Endothelial cell of umbilical vein (primary cell): ENCODE measurements around the gene TREH. TPM values are rescaled to one million over a fixed set of nuclear protein-coding genes. Genes with fewer than 3 reads are reported as not detected.
A peak's percentile ranks its signal among the peaks of the same experiment; 100 is the strongest.

Experiments
- BruUV-seq: library from RNA; stranded (reverse); fragments of 400-500 nt; replicated peaks from 2 replicates; lab custom pipeline; 2021; lab: Mats Ljungman, UMichigan
- CTCF ChIA-PET: fragments of 300-600, 350-600 bp; sonication (Branson Sonifier 250); formaldehyde crosslinking; loops from one replicate; lab custom pipeline; 2021; ENCODE audit warnings: antibody characterized with exemption, inconsistent platforms; lab: Charles Lee
- POLR2A ChIA-PET: fragments of 300-600, 350-600 bp; sonication (Branson Sonifier 250); formaldehyde crosslinking; loops from one replicate; lab custom pipeline; 2021; ENCODE audit warnings: antibody characterized with exemption, inconsistent platforms; lab: Charles Lee
- DNase-seq: peaks from one replicate; pipeline ENCODE4 v3.0.0-alpha.2; 2011; ENCODE audit warnings: low read depth, low spot score
- FAIRE-seq: peaks from 2 replicates; lab custom pipeline; 2011; peaks lifted over from hg19 to GRCh38; lab: Jason Lieb, UNC
- H2AFZ ChIP-seq: 2 replicates; pipeline ENCODE4 v1.6.0; 2012; ENCODE audit warnings: low read depth, low read length, control low read depth, inconsistent platforms
- H3K27ac ChIP-seq: 2 replicates; pipeline ENCODE4 v1.5.1; 2011; ENCODE audit warnings: low read depth, mild to moderate bottlenecking, control low read depth, low read length, moderate library complexity; ENCODE audit not compliant: insufficient read depth
- H3K27me3 ChIP-seq, 2 experiments: 2 replicates each; pipeline versions ENCODE4 v1.6.0 to v1.6.1; 2011; ENCODE audit warnings: low read length in 2 of 2, mixed read lengths in 1 of 2; ENCODE audit not compliant: control insufficient read depth in 2 of 2, insufficient read depth in 2 of 2
- H3K36me3 ChIP-seq, 2 experiments: 2 replicates in 1 of 2; 3 replicates in 1 of 2; pipeline ENCODE4 v1.5.1; 2011; ENCODE audit warnings: low read length in 2 of 2, mild to moderate bottlenecking in 1 of 2, moderate library complexity in 1 of 2; ENCODE audit not compliant: control insufficient read depth in 2 of 2, insufficient read depth in 2 of 2; ENCODE audit errors: extremely low read depth in 1 of 2
- H3K4me1 ChIP-seq: 3 replicates; pipeline ENCODE4 v1.5.1; 2011; ENCODE audit warnings: mild to moderate bottlenecking, low read length; ENCODE audit not compliant: control insufficient read depth, insufficient read depth; ENCODE audit errors: extremely low read depth
- H3K4me2 ChIP-seq: 2 replicates; pipeline ENCODE4 v1.6.1; 2011; ENCODE audit warnings: low read length, control low read depth, mixed read lengths; ENCODE audit not compliant: insufficient read depth
- H3K4me3 ChIP-seq, 3 experiments: fragments of 200-600 bp in 1 of 3; sonication (generic), shearing (Covaris generic) in 1 of 3; replicated peaks in 1 of 3; 2 replicates each; pipeline ENCODE4 v1.5.1; 2011 to 2016; ENCODE audit warnings: control low read depth in 3 of 3, low read length in 3 of 3, mild to moderate bottlenecking in 2 of 3, inconsistent platforms in 1 of 3, low read depth in 1 of 3, moderate library complexity in 1 of 3; ENCODE audit not compliant: insufficient read depth in 1 of 3
- H3K79me2 ChIP-seq: 2 replicates; pipeline ENCODE4 v1.6.0; 2012; ENCODE audit warnings: low read length, inconsistent platforms; ENCODE audit not compliant: control insufficient read depth, insufficient read depth
- H3K9ac ChIP-seq: replicated peaks from 2 replicates; pipeline ENCODE3; 2011; ENCODE audit warnings: low read length, control low read depth; ENCODE audit not compliant: insufficient read depth; ENCODE audit errors: extremely low read depth
- H3K9me1 ChIP-seq: replicated peaks from 3 replicates; pipeline ENCODE4 v1.6.0; 2011; ENCODE audit warnings: mild to moderate bottlenecking, low read length; ENCODE audit not compliant: control insufficient read depth, insufficient read depth; ENCODE audit errors: extremely low read depth
- H3K9me3 ChIP-seq: replicated peaks from 2 replicates; pipeline ENCODE4 v1.5.1; 2012; ENCODE audit warnings: low read length, inconsistent platforms; ENCODE audit not compliant: control insufficient read depth, insufficient read depth
- H4K20me1 ChIP-seq: replicated peaks from 2 replicates; pipeline ENCODE3; 2011; ENCODE audit warnings: mild to moderate bottlenecking, low read length; ENCODE audit not compliant: control insufficient read depth, insufficient read depth; ENCODE audit errors: extremely low read depth
- CTCF ChIP-seq, 2 donors: IDR thresholded peaks; 1 replicate in 1 of 2; 2 replicates in 1 of 2; pipeline ENCODE4 v1.5.1; 2011; ENCODE audit warnings: low read length in 2 of 2, mild to moderate bottlenecking in 2 of 2, moderate library complexity in 2 of 2, control low read depth in 1 of 2, inconsistent platforms in 1 of 2, low read depth in 1 of 2; ENCODE audit not compliant: insufficient read depth in 1 of 2; ENCODE audit errors: extremely low read depth in 1 of 2
- EZH2 ChIP-seq: IDR thresholded peaks from 2 replicates; pipeline ENCODE4 v1.6.1; 2012; ENCODE audit warnings: borderline replicate concordance, low read depth, mild to moderate bottlenecking, moderate library complexity, low read length, inconsistent platforms; ENCODE audit not compliant: severe bottlenecking
- GATA2 ChIP-seq: IDR thresholded peaks from 2 replicates; pipeline ENCODE4 v1.7.0; 2011; ENCODE audit warnings: low read depth, mild to moderate bottlenecking, moderate library complexity, mixed read lengths, low read length; ENCODE audit not compliant: insufficient read length, insufficient read depth
- JUN ChIP-seq: IDR thresholded peaks from 2 replicates; pipeline ENCODE4 v1.6.1; 2011; ENCODE audit warnings: borderline replicate concordance, low read depth; ENCODE audit not compliant: insufficient read length, insufficient read depth
- MYC ChIP-seq: IDR thresholded peaks from one replicate; pipeline ENCODE4 v1.6.1; 2011; ENCODE audit warnings: mild to moderate bottlenecking, low read depth, low read length
- POLR2A ChIP-seq: IDR thresholded peaks from 2 replicates; pipeline ENCODE4 v1.6.1; 2012; ENCODE audit warnings: low read depth, mild to moderate bottlenecking, control low read depth, low read length
- POLR2AphosphoS5 ChIP-seq: IDR thresholded peaks from 2 replicates; pipeline ENCODE4 v1.6.1; 2012; ENCODE audit warnings: low read depth, mild to moderate bottlenecking, control low read depth, low read length, moderate library complexity; ENCODE audit not compliant: insufficient read depth
- dilution Hi-C: fragments of 300-500 bp; cut with MboI; formaldehyde crosslinking; loops from one replicate; pipeline ENCODE4 v1.15.0; 2019; ENCODE audit warnings: low sequenced_read_pairs; ENCODE audit not compliant: extremely low pct_ligation_motif_present
- intact Hi-C: fragments of 100-400 bp; cut with micrococcal nuclease; formaldehyde crosslinking; loops from one replicate; pipeline ENCODE4 v1.10.0; 2022
- polyA plus RNA-seq, 4 experiments: library from polyadenylated mRNA; depleted of rRNA in 3 of 4; stranded (reverse) in 3 of 4; unstranded in 1 of 4; fragments of >200 nt; gene quantifications; 2 replicates each; pipeline versions ENCODE4 v1.2.1 to v1.2.3, GENCODE V29; 2011 to 2012; ENCODE audit warnings: missing spikeins in 1 of 4
- total RNA-seq: library from RNA; stranded (reverse); gene quantifications from 2 replicates; pipeline ENCODE4 v1.2.3, GENCODE V29; 2021

Gene TREH
- total and polyA plus RNA-seq, 2 donors (not counting 3 experiments of a cell fraction or from before 2014, with no cell fraction given) = not detected

- BruUV-seq = no TSS peak
- H3K9me1 ChIP-seq = no peaks in the 10 kb centered on the region
- no peak overlapping the region for H3K9ac ChIP-seq
- H3K27me3 ChIP-seq = no peaks in the 10 kb centered on the region
- H3K36me3 ChIP-seq = peaks cover 24 to 52% of the 10 kb centered on the region in 2 experiments
- dilution Hi-C loops (no loop called here), intact Hi-C loops (no loop called here)
- CTCF ChIA-PET = interaction anchor here (0.9 to 3.2 kb wide), 5 partner anchors 9 to 37 kb away, joined by 3 to 11 read pairs (median 4); no protein-coding TSS in a partner anchor
- FAIRE-seq (no peak), DNase-seq (no peak)
- H3K9me3 ChIP-seq = no peaks in the 10 kb centered on the region
- no peak overlapping the region for H3K4me3 ChIP-seq
- H3K4me1 ChIP-seq = no peaks in the 10 kb centered on the region
- TF ChIP-seq CTCF (IDR thresholded peaks at IDR 0.05; ENCODE audit: extremely low read depth in 1 of 2, insufficient read depth in 1 of 2, low read depth in 1 of 2, low read length in 2 of 2) (no peak), POLR2A (no peak), MYC (no peak), POLR2AphosphoS5 (peak; percentile 9), GATA2 (no peak), EZH2 (no peak), JUN (no peak)
- no peak overlapping the region for H3K4me2 ChIP-seq
- no peak overlapping the region for H3K27ac ChIP-seq
- POLR2A ChIA-PET = no interaction called here
- H3K79me2 ChIP-seq = peaks cover 32% of the 10 kb centered on the region
- no peak overlapping the region for H2AFZ ChIP-seq
- H4K20me1 ChIP-seq = no peaks in the 10 kb centered on the region
These were observed 48.1 kb downstream of the TREH start for GRCh38 chr11:118631142-118631909.
